Keratinocyte (primary cell): ENCODE results near the gene NRP2. TPM values are rescaled to one million over a fixed set of nuclear protein-coding genes. Genes with fewer than 3 reads are reported as not detected.

Experiments used
- DNase-seq: peaks from one replicate; pipeline ENCODE4 v3.0.0-alpha.2; 2011; ENCODE audit warnings: low read depth, missing footprints, low spot score
- FAIRE-seq: peaks from 2 replicates; lab custom pipeline; 2011; peaks lifted over from hg19 to GRCh38; lab: Jason Lieb, UNC
- H2AFZ ChIP-seq: 2 replicates; pipeline ENCODE4 v1.6.0; 2012; ENCODE audit warnings: low read length, control low read depth, inconsistent platforms; ENCODE audit not compliant: control insufficient read depth
- H3K27ac ChIP-seq: 2 replicates; pipeline ENCODE4 v1.5.1; 2011; ENCODE audit warnings: low read length; ENCODE audit not compliant: control insufficient read depth, insufficient read depth
- H3K27me3 ChIP-seq: 3 replicates; pipeline ENCODE4 v1.6.0; 2011; ENCODE audit warnings: low read length; ENCODE audit not compliant: control insufficient read depth, insufficient read depth; ENCODE audit errors: extremely low read depth
- H3K36me3 ChIP-seq, 2 experiments: 2 replicates in 1 of 2; 3 replicates in 1 of 2; pipeline ENCODE4 v1.5.1; 2011; ENCODE audit warnings: low read length in 2 of 2, mild to moderate bottlenecking in 1 of 2; ENCODE audit not compliant: control insufficient read depth in 2 of 2, insufficient read depth in 2 of 2; ENCODE audit errors: extremely low read depth in 1 of 2
- H3K4me1 ChIP-seq: 3 replicates; pipeline ENCODE4 v1.5.1; 2011; ENCODE audit warnings: low read length; ENCODE audit not compliant: control insufficient read depth, insufficient read depth; ENCODE audit errors: extremely low read depth
- H3K4me2 ChIP-seq: 3 replicates; pipeline ENCODE4 v1.6.0; 2011; ENCODE audit warnings: low read depth, low read length; ENCODE audit not compliant: control insufficient read depth, insufficient read depth; ENCODE audit errors: extremely low read depth
- H3K4me3 ChIP-seq, 3 experiments: fragments of 200-600 bp in 1 of 3; sonication (generic) in 1 of 3; 2 replicates in 2 of 3; 3 replicates in 1 of 3; pipeline ENCODE4 v1.5.1; 2011 to 2016; ENCODE audit warnings: low read length in 3 of 3, mild to moderate bottlenecking in 3 of 3, control low read depth in 2 of 3, inconsistent platforms in 1 of 3, low read depth in 1 of 3, mixed read lengths in 1 of 3, mixed run types in 1 of 3, moderate library complexity in 1 of 3; ENCODE audit not compliant: control insufficient read depth in 2 of 3, insufficient read depth in 2 of 3; ENCODE audit errors: extremely low read depth in 1 of 3
- H3K79me2 ChIP-seq: 2 replicates; pipeline ENCODE4 v1.6.0; 2012; ENCODE audit warnings: low read length; ENCODE audit not compliant: control insufficient read depth, insufficient read depth
- H3K9ac ChIP-seq: 3 replicates; pipeline ENCODE4 v1.6.0; 2011; ENCODE audit warnings: low read length; ENCODE audit not compliant: control insufficient read depth, insufficient read depth; ENCODE audit errors: extremely low read depth
- H3K9me1 ChIP-seq: 3 replicates; pipeline ENCODE4 v1.6.0; 2011; ENCODE audit warnings: low read length; ENCODE audit not compliant: control insufficient read depth, insufficient read depth; ENCODE audit errors: extremely low read depth
- H3K9me3 ChIP-seq: 2 replicates; pipeline ENCODE4 v1.5.1; 2012; ENCODE audit warnings: low read depth, low read length; ENCODE audit not compliant: control insufficient read depth
- H4K20me1 ChIP-seq: 3 replicates; pipeline ENCODE4 v1.6.0; 2011; ENCODE audit warnings: low read length; ENCODE audit not compliant: control insufficient read depth, insufficient read depth; ENCODE audit errors: extremely low read depth
- EZH2 ChIP-seq: IDR thresholded peaks from one replicate; pipeline ENCODE4 v1.6.1; 2012; ENCODE audit warnings: inconsistent platforms, mild to moderate bottlenecking, low read length, moderate library complexity
- dilution Hi-C: fragments of 300-500 bp; cut with MboI; formaldehyde crosslinking; loops from one replicate; pipeline ENCODE4 v1.7.0; 2020; ENCODE audit warnings: low sequenced_read_pairs; ENCODE audit not compliant: extremely low pct_ligation_motif_present
- polyA plus RNA-seq, 5 experiments: library from polyadenylated mRNA; depleted of rRNA in 3 of 5; stranded (reverse) in 3 of 5; stranded (forward) in 1 of 5; unstranded in 1 of 5; fragments of >200 nt; gene quantifications; 1 replicate in 1 of 5; 2 replicates in 3 of 5; 3 replicates in 1 of 5; pipeline versions ENCODE4 v1.2.1 to v1.2.3, GENCODE V29; 2011 to 2012; ENCODE audit warnings: missing spikeins in 2 of 5, low read depth in 1 of 5, low replicate concordance in 1 of 5
- TF ChIP-seq, protein P1 (sequence below), 3 experiments: IDR thresholded peaks in 1 of 3; conservative IDR thresholded peaks in 1 of 3; optimal IDR thresholded peaks in 1 of 3; 2 replicates in 2 of 3; 3 replicates in 1 of 3; pipeline versions ENCODE3 to v1.5.1; 2011; ENCODE audit warnings: low read length in 3 of 3, mild to moderate bottlenecking in 3 of 3, moderate library complexity in 2 of 3, control low read depth in 1 of 3, inconsistent platforms in 1 of 3; ENCODE audit not compliant: insufficient read depth in 2 of 3; ENCODE audit errors: extremely low read depth in 1 of 3

The NRP2 gene
- polyA plus RNA-seq, 1 donor (not counting 4 experiments of a cell fraction or from before 2014, with no cell fraction given): 20.6 TPM

DNA sequence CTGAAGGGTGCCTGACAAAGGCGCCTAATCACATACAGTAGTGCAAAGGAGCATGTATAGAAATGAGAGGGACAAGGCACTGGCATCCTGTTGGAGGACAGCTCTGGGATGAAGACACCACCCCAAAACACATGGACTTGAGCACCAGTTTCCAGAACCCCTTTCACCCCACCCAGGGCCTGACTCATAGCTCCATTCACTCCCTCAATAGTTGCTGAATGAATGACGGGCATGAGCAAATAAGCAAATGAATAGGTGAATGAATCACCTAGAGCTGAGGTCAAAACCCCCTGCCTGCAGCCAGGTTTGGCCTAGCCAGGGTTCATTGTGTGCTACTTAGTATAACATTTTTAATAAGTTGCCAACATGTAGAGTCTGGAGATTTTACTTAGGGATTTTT, 66.3 kb downstream of the NRP2 start:
- H3K9ac ChIP-seq: peak overlapping the region; percentile 66
- peak overlapping the region; percentile 94 for H3K27ac ChIP-seq
- no peaks in the 10 kb centered on the region for H3K9me3 ChIP-seq
- H2AFZ ChIP-seq: no peak overlapping the region
- H3K4me2 ChIP-seq: peak overlapping the region; percentile 45
- no peak for TF ChIP-seq EZH2
- TF ChIP-seq, protein P1, sequence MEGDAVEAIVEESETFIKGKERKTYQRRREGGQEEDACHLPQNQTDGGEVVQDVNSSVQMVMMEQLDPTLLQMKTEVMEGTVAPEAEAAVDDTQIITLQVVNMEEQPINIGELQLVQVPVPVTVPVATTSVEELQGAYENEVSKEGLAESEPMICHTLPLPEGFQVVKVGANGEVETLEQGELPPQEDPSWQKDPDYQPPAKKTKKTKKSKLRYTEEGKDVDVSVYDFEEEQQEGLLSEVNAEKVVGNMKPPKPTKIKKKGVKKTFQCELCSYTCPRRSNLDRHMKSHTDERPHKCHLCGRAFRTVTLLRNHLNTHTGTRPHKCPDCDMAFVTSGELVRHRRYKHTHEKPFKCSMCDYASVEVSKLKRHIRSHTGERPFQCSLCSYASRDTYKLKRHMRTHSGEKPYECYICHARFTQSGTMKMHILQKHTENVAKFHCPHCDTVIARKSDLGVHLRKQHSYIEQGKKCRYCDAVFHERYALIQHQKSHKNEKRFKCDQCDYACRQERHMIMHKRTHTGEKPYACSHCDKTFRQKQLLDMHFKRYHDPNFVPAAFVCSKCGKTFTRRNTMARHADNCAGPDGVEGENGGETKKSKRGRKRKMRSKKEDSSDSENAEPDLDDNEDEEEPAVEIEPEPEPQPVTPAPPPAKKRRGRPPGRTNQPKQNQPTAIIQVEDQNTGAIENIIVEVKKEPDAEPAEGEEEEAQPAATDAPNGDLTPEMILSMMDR (optimal IDR thresholded peaks at IDR 0.05 in 1 of 3, IDR thresholded peaks at IDR 0.05 in 1 of 3, conservative IDR thresholded peaks at IDR 0.05 in 1 of 3; ENCODE audit: extremely low read depth in 1 of 3, insufficient read depth in 2 of 3, low read length in 3 of 3): no peak
- dilution Hi-C loops: no loop called here
- H3K9me1 ChIP-seq: no peaks in the 10 kb centered on the region
- H3K4me1 ChIP-seq: peaks cover 53% of the 10 kb centered on the region
- H3K79me2 ChIP-seq: no peaks in the 10 kb centered on the region
- peak; percentile 95 for FAIRE-seq
- H4K20me1 ChIP-seq: no peaks in the 10 kb centered on the region
- no peaks in the 10 kb centered on the region for H3K27me3 ChIP-seq
- no peak overlapping the region for H3K4me3 ChIP-seq
- DNase-seq: peak; percentile 92
- H3K36me3 ChIP-seq: peaks cover 3 to 31% of the 10 kb centered on the region in 2 experiments

DNA sequence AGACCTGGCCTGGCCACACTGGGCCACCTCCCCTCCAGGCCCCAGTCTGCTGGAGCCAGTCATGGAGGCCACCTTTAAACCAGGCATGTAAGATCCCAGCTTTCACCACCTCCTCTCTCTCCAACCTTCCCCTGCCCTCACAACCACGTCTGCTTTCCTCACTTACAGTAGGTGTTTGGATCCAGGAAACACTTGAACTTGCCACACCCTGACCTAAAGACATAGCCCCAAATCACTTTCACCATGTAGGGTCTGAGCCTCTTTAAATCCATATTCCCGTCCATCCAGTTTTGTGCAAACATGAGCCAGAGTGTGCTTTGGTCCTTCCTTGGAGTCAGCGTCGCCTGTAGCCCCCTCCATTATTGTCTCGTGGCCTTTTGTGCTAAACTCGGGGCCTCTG, 66.8 kb downstream of the NRP2 start:
- TF ChIP-seq, protein P1 (optimal IDR thresholded peaks at IDR 0.05 in 1 of 3, IDR thresholded peaks at IDR 0.05 in 1 of 3, conservative IDR thresholded peaks at IDR 0.05 in 1 of 3; ENCODE audit: extremely low read depth in 1 of 3, insufficient read depth in 2 of 3, low read length in 3 of 3): no peak
- no peak for TF ChIP-seq EZH2
- Histone ChIP-seq H3K9me3 (no peaks in the 10 kb centered on the region), H3K9me1 (no peaks in the 10 kb centered on the region), H3K4me1 (peaks cover 55% of the 10 kb centered on the region), H3K4me3 (peak overlapping the region in 1 of 3 experiments; percentile 8), H2AFZ (peak overlapping the region; percentile 37), H3K9ac (peak overlapping the region; percentile 66), H3K4me2 (peak overlapping the region; percentile 45), H3K27me3 (no peaks in the 10 kb centered on the region), H3K79me2 (no peaks in the 10 kb centered on the region), H3K36me3 (peaks cover 3 to 29% of the 10 kb centered on the region in 2 experiments), H3K27ac (peak overlapping the region; percentile 94), H4K20me1 (no peaks in the 10 kb centered on the region)
- dilution Hi-C loops: no loop called here
- peak; percentile 39 for FAIRE-seq
- DNase-seq: no peak
